Endothelial cell (in vitro differentiated cells): ENCODE measurements around the gene COL4A1. TPM values are rescaled to one million over a fixed set of nuclear protein-coding genes. Genes with fewer than 3 reads are reported as not detected.

Experiments
- DNase-seq: peaks from one replicate; pipeline ENCODE4 v3.0.0; 2021; ENCODE audit warnings: low spot score
- H3K27ac Mint-ChIP-seq: one replicate; pipeline ENCODE4 v1.8.0; 2021; ENCODE audit warnings: mixed read lengths, inconsistent platforms; ENCODE audit not compliant: unreplicated experiment
- H3K27me3 Mint-ChIP-seq: one replicate; pipeline ENCODE4 v1.8.0; 2021; ENCODE audit warnings: mild to moderate bottlenecking, moderate library complexity, mixed read lengths, inconsistent platforms; ENCODE audit not compliant: unreplicated experiment
- H3K36me3 Mint-ChIP-seq: one replicate; pipeline ENCODE4 v1.8.0; 2021; ENCODE audit warnings: mild to moderate bottlenecking, low read depth, mixed read lengths, inconsistent platforms; ENCODE audit not compliant: unreplicated experiment
- H3K4me1 Mint-ChIP-seq: one replicate; pipeline ENCODE4 v1.8.0; 2021; ENCODE audit warnings: mild to moderate bottlenecking, mixed read lengths, inconsistent platforms; ENCODE audit not compliant: unreplicated experiment
- H3K4me3 Mint-ChIP-seq: one replicate; pipeline ENCODE4 v1.8.0; 2021; ENCODE audit warnings: mild to moderate bottlenecking, mixed read lengths, inconsistent platforms; ENCODE audit not compliant: unreplicated experiment
- H3K9me3 Mint-ChIP-seq: one replicate; pipeline ENCODE4 v1.8.0; 2021; ENCODE audit warnings: mixed read lengths, inconsistent platforms; ENCODE audit not compliant: unreplicated experiment
- total RNA-seq: library from RNA; stranded (reverse); fragmentation: NEBNext Ultra II Directional; extraction: Animal tissue kit (Norgen Biotek cat#: 25700); gene quantifications from one replicate; pipeline ENCODE4 v1.2.1, GENCODE V29; 2021; ENCODE audit not compliant: unreplicated experiment
- TF ChIP-seq, protein P1 (sequence below): fragments of 200-600 bp; sonication (generic); IDR thresholded peaks from one replicate; pipeline ENCODE4 v1.5.0; 2021; ENCODE audit warnings: antibody characterized with exemption; ENCODE audit not compliant: unreplicated experiment

COL4A1 gene
- total RNA-seq, 1 donor from 2014 or later = 2,720 TPM

GRCh38 chr13:110349239-110349638 is 42.3 kb upstream of the COL4A1 start:
- DNase-seq = no peak
- H3K27me3 Mint-ChIP-seq = peaks cover 10% of the 10 kb centered on the region
- peaks cover 89% of the 10 kb centered on the region for H3K4me1 Mint-ChIP-seq
- no peak overlapping the region for H3K4me3 Mint-ChIP-seq
- H3K27ac Mint-ChIP-seq = no peak overlapping the region
- no peaks in the 10 kb centered on the region for H3K9me3 Mint-ChIP-seq
- H3K36me3 Mint-ChIP-seq = peaks cover 62% of the 10 kb centered on the region
- TF ChIP-seq, protein P1, sequence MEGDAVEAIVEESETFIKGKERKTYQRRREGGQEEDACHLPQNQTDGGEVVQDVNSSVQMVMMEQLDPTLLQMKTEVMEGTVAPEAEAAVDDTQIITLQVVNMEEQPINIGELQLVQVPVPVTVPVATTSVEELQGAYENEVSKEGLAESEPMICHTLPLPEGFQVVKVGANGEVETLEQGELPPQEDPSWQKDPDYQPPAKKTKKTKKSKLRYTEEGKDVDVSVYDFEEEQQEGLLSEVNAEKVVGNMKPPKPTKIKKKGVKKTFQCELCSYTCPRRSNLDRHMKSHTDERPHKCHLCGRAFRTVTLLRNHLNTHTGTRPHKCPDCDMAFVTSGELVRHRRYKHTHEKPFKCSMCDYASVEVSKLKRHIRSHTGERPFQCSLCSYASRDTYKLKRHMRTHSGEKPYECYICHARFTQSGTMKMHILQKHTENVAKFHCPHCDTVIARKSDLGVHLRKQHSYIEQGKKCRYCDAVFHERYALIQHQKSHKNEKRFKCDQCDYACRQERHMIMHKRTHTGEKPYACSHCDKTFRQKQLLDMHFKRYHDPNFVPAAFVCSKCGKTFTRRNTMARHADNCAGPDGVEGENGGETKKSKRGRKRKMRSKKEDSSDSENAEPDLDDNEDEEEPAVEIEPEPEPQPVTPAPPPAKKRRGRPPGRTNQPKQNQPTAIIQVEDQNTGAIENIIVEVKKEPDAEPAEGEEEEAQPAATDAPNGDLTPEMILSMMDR = no peak

DNA sequence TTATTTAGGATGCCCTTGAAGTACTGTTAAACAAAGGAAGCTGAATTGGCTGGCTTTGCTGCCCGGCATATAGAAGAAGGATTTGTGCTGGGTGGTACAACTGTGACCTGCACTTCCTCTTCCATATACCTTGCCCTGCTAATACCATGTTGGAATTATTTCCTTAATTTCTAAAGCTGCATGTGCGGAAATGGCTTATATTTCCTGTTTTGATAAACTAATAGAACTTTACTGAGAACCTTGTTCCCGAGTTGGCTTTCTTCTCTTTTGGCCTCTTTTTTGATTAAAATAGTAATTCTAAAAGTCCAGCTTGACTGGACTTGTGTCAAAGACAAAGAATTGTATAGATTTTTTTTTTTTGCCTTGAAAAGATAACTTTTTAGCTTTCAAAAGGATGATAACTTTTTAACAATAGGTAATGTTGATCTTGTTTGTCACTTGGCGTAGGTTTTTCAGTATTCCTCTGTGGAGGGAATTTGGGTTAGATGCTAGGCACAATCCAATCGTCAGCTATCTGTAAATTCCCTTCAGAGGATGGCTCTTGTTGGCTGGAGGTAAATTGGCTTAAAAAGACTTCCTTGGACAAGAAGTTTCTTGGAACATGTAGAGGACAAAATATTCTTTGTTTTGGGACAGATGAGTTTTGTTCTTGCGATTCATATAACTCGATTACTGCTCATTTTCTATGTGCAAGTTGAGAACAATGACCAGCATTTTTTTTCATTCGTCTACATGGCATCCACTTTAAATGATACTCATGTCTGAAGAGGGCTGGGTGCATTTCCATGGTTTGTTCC is 41.5 kb upstream of the COL4A1 start:
- H3K9me3 Mint-ChIP-seq = no peaks in the 10 kb centered on the region
- peaks cover 94% of the 10 kb centered on the region for H3K4me1 Mint-ChIP-seq
- peak overlapping the region; percentile 83 for H3K27ac Mint-ChIP-seq
- peaks cover 58% of the 10 kb centered on the region for H3K36me3 Mint-ChIP-seq
- peaks cover 10% of the 10 kb centered on the region for H3K27me3 Mint-ChIP-seq
- no peak for DNase-seq
- no peak overlapping the region for H3K4me3 Mint-ChIP-seq
- TF ChIP-seq, protein P1 = no peak

DNA sequence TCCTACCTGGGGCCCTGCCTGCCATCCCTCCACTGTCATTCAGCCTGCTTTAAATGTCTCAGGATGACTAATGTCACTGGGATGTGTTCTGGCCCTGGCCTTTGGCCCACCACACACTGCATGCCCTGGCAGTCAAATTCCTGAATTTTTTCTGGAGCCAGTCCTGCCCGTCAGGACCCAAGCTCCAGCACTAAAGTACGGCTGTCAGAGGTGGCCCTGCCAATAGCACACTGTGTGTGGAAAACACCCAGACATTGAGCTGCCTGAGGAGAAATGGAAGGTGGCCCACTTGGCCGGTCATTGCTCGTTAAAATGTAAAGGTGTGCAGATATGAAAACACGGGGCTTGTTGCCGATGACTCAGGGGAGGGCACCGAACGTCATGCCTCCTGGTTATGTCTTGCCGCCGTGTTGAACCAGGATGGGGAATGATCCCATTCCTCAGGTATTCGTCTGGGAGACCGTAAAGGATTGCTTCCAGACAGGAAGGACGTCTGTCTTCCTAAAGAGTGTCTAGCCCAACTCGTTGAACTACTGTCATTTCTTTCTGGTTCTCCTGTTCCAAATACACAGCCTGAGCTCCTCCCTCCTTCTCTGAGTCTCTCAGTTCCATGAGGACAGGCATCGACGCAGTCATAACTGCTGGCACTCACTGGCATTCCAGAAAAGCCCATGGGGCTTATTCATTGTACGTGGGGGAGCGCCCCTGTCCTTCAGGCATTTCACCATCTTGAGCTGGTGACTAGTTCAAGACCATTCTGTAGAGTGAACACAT is 40.8 kb upstream of the COL4A1 start:
- Mint-ChIP-seq H3K27ac (peak overlapping the region; percentile 83), H3K4me3 (peak overlapping the region; percentile 71), H3K36me3 (peaks cover 57% of the 10 kb centered on the region), H3K4me1 (peaks cover 95% of the 10 kb centered on the region), H3K9me3 (no peaks in the 10 kb centered on the region), H3K27me3 (peaks cover 14% of the 10 kb centered on the region)
- TF ChIP-seq, protein P1 = no peak
- no peak for DNase-seq

DNA sequence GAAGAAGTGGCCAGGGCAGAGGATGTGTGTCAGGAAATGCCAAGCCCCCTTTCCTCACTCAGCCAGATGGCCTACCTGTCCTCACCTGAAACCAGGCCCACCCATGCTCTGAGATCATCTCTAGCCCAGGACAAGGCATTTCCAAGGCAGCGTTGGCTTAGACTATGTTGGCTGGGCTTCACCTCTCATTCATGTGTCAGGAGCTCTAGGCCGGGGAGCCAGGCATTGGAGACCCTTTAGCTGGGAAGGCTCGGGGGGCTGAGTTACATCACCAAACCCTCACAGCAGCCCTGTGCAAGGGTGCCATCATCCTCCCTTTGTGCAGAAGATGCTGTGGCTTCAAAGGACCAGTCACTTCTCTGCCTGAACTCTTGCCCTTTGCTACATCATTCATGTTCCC is 40.1 kb upstream of the COL4A1 start:
- Mint-ChIP-seq H3K4me1 (peaks cover 95% of the 10 kb centered on the region), H3K27me3 (peaks cover 14% of the 10 kb centered on the region), H3K36me3 (peaks cover 54% of the 10 kb centered on the region), H3K9me3 (no peaks in the 10 kb centered on the region), H3K4me3 (peak overlapping the region; percentile 71), H3K27ac (peak overlapping the region; percentile 83)
- no peak for DNase-seq
- TF ChIP-seq, protein P1 = no peak

GRCh38 chr13:110346661-110347067 is 39.7 kb upstream of the COL4A1 start:
- no peak overlapping the region for H3K4me3 Mint-ChIP-seq
- peaks cover 10% of the 10 kb centered on the region for H3K27me3 Mint-ChIP-seq
- DNase-seq = no peak
- TF ChIP-seq, protein P1 = no peak
- no peaks in the 10 kb centered on the region for H3K9me3 Mint-ChIP-seq
- H3K27ac Mint-ChIP-seq = no peak overlapping the region
- peaks cover 95% of the 10 kb centered on the region for H3K4me1 Mint-ChIP-seq
- peaks cover 54% of the 10 kb centered on the region for H3K36me3 Mint-ChIP-seq
